Hematopoietic multipotent progenitor cell treated with erythropoietin and hydrocortisone succinate and interleukin-3 and kit ligand, for 17 days (in vitro differentiated cells): ENCODE results near the gene PRKAG2.
"Not testable (repeated sequence)": the region's sequence is repeated elsewhere in the genome, so short reads cannot be mapped to it uniquely, and the experiment has no call there.

Source experiments
- DNase-seq: peaks from one replicate; pipeline ENCODE4 v3.0.0-alpha.2; 2015; ENCODE audit warnings: low spot score

The PRKAG2 gene

DNA sequence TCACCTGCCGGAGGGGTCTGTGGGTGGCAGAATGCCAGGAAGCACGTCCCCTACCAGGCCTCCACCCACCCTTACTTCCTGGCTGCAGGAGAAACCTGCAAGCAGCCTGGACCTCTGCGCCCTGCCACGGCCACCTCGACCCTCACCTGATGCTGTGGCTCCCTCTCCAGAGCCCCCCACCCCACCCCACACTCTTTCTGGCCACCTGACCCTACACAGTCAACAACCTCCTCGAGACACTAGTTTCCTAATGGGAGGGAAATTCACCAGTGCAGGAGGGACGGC, 91.3 kb downstream of the PRKAG2 start:
- no peak for DNase-seq

DNA sequence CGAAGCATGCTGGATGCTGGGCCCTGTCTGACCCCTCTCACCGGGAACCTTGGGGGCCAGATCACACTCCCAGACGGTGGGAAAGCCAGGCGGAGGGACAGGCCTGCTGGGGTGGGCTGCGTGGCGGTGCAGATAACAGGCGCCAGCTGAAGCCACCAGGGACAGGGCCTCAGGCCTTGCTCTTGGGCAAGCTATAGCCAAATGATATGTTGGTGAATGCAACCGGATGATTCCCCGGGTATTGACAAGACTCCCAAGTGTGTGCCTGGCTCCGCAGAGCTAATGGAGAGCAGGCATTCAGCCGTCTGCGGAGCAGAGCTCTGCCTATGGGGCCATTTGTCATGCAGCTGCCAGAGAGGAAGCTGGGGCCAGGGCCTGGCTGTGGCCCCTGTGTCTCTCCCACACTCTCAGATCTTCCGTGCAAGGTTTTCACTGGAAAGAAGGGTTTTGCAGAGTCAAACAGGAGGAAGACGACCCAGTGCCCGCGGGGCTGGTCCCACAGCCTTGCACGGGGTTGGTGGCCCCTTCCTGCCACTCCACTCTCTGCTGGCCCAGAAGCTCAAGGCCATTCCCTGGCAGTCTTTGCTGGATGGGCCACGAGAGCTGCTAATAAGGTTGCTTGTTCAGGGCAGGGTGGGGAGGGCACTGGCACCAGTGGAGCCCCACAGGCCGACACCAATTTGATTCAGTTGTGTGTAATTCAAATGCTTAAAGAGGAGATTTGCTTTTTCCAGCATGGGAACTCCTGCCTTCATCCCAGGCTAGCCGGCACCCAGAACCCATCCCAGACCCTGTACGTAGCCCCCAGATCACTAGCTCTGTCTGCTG, 91.8 kb downstream of the PRKAG2 start:
- DNase-seq: no peak

GRCh38 chr7:151783958-151784575, 92.8 kb downstream of the PRKAG2 start:
- no peak for DNase-seq

- DNase-seq: peak; percentile 11
These were observed 94.1 kb downstream of the PRKAG2 start for GRCh38 chr7:151782598-151783448.

DNA sequence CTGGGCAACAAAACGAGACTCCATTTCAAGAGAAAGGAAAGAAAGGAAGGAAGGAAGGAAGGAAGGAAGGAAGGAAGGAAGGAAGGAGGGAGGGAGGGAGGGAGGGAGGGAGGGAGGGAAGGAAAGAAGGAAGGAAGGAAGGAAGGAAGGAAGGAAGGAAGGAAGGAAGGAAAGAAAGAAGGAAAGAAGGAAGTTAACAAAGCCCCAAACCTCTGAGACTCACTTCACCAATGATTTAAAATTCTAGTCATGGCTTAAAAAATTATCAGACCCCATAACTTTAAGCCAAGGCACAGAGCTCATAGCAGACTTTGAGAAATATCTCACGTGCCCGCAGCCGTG, 94.7 kb downstream of the PRKAG2 start:
- DNase-seq: not testable (repeated sequence)

DNA sequence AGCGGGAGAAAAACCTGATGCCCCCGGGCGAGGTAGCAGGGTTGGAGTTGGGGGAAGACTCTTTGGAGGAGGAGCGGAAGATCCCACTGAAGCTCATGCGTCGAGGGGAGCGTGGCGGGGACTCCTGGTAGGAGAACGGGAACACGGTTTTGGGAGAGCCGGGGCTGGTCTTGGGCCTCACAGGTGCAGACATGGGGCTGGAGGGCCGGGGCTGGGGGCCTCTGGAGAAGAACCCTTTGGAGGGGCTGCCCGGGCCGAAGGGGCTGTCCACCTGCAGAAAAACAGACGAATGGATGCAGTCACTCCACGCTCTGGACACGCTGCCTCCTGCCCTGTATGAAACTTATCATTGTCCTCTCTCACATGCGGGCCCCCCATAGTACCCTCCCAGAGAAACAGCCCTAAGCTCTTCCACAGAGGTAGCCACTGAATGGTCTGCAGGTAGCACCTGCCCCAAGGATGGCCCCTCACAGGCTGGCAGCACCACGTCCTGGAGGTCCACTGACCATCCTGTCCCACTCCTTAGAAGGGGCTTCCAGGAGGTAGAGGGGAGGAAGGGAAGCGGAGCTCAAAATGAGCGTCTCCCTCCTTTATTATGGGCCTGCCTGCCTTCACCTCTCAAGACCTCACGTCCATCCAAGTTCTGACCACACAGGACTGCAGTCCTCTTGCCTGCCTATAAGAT, 95.6 kb downstream of the PRKAG2 start:
- DNase-seq: no peak

DNA sequence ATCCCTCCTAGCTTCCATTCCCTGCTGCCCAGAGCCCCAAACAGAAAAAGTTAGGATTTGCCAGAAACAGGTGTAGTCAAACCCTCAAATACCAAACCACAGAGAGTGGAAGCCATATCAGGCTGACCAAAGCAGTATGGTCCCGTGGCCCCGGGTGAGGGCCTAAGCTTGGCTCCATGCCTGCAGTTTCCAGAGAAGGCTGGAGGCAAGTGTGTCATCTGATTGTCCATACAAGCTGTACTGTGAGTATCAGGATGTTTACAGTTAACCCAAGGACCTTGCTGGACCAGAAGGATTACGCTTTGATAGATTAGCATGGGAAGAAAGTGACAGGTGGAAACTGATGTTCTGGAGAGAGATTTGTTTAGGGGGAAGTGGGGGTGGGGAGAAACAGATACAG, 96.3 kb downstream of the PRKAG2 start:
- no peak for DNase-seq

DNA sequence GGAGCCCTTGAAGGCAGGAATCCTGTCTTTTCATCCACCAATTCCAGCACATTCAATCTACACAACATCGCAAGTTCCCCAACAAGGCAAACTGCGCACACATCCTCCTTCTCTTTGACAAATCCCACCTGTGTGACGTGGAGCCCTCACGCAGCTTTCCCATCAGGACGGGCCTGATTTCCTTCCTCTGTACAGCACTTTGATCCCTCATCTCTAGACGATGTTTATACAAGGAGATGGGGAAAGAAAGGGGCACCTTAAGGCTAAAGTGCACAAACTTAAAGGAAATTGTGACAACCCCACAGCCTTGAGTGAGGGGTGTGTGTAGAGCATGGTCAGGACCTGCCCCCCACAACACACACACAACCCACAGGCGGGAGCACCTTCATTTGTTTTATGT, 97.2 kb downstream of the PRKAG2 start:
- DNase-seq: no peak

- no peak for DNase-seq
These were observed 97.7 kb downstream of the PRKAG2 start for GRCh38 chr7:151779255-151779654.

DNA sequence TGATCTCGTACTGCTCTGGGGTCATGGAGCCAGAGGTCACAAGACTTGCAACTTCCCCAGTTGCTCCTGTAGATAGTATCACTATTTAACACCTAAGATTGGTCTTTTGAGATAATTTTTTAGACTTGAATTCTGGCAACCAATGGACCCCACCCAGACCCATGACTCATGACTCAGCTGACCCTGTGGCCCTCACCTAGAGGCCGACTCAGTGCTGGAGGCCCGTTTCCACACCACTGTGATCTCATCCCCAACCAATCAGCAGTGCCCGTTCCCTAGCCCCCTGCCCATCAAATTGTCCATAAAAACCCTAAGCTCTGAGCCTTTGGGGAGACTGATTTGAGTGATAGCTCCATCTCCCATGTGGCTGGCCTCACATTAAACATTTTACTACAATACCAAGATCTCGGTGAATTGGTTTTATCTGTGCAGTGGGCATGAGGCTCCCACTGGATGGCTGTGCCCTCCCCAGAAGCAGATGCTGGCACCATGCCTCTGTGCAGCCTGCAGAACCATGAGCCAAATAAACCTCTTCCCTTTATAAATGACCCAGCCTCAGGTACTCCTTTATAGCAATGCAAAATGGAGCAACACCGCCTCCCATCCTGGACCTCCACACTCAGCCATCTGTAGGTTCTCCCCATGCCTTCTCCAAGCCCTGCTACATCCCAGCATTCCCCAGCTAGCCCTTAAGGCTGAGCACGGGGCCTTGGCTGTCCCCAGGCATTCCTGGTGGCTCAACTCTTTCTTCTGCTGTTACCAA, 98.8 kb downstream of the PRKAG2 start:
- DNase-seq: no peak

- no peak for DNase-seq
These were observed 99.4 kb downstream of the PRKAG2 start for GRCh38 chr7:151777495-151777880.

DNA sequence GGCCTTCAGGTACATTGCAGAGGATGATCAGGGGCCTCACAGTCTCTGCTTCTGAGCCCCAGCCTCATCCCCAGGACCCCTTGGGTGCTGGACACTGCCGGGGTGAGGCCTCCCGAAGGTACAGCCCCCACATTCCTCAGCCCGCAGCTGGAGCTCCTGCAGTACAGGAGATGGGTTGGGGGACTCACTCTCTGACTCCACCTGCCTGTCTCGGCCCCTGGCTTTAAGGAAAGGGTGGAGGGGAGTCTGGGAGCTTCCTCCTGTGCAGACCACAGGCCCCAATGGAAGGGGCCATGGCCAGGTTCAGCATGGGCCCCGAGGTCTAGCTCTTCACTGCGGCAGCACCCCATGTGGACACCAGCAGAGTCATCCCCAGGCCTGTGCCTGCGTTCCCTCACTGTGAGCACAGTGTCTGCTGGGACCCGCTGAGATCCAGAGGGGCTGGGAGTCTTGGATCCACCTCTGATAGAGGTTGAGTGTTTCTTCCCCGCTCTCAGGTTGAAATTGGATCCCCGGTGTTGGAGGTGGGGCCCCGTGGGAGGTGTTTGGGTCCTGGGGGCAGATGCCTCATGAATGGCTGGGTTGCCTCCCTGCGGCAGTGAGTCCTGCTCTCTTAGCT, 99.9 kb downstream of the PRKAG2 start:
- no peak for DNase-seq

- no peak for DNase-seq
These were observed 100.5 kb downstream of the PRKAG2 start for GRCh38 chr7:151776446-151776845.

GRCh38 chr7:151775547-151776443, 101.1 kb downstream of the PRKAG2 start:
- DNase-seq: no peak

GRCh38 chr7:151774951-151775350, 102.0 kb downstream of the PRKAG2 start:
- DNase-seq: no peak

DNA sequence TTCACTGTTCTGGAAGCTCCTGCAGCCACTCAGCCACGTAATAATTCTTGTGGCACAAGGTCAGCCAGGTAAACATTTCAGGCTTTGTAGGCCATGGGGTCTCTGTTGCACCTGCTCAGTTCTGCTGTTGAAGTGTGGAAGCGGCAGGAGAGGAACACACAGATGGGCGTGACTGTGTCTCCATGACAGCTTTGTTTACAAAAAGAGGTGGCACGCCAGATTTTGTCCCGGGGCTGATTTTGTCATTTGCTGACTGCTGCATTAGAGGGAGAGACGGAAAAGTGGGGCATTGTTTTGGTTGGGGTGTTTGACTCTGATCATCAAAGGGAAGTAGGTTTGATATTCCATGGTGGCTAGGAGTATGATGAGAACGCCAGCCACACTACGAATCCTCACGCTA, 103.1 kb downstream of the PRKAG2 start:
- DNase-seq: no peak

GRCh38 chr7:151770232-151770631, 106.7 kb downstream of the PRKAG2 start:
- no peak for DNase-seq

GRCh38 chr7:151769188-151769821, 107.6 kb downstream of the PRKAG2 start:
- DNase-seq: no peak

DNA sequence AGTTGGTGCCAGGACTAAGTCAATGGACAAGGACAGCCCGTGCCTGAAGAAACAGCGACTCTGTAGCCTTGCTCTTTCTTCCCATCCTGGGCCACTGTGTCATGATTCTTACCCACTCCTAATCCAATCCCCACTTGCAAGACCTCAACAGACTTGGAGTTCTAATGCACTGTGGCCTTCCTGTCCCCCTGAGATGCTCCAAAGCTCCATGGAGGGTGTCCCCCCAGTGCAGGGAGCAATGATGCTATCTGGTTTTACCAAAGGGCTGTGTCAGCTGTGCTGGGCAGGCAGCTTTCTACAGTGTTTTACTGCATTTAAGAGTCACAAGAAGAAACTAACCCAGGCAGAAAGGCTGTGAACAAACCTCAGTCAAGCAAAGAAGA, 108.1 kb downstream of the PRKAG2 start:
- DNase-seq: no peak

- DNase-seq: no peak
These were observed 109.4 kb downstream of the PRKAG2 start for GRCh38 chr7:151767557-151767956.
